ENCODE results near the gene ZC3HAV1. TPM values are rescaled to one million over a fixed set of nuclear protein-coding genes. Genes with fewer than 3 reads are reported as not detected.

ZC3HAV1 gene
- total and polyA plus RNA-seq, 9 of the 15 experiments (the other 6 are each of a cell fraction or from before 2014, with no cell fraction given) = 11.9 to 40.5 (median 23.9) TPM

DNA sequence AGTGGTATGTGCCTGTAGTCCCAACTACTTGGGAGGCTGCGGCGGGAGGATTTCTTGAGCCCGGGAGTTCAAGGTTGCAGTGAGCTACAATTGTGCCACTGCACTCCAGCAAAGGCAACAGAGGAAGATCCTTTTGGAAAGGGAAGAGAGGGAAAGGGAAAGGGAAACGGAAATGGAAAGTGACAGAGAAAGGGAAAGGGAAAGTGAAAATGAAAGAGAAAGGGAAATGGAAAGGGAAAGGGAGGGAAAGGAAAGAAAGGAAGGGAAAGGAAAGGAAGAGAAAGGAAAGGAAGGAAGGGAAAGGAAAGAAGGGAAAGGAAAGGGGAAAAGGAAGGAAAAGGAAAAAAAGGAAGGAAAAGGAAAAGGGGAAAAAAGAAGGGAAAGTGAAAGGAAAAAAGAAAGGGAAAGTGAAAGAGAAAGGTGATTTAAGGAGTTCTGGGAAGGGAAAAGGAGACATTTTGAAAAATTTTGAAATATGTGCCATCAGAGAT is 2.3 kb upstream of the ZC3HAV1 start (continued):
- TF ChIP-seq RBM15 (IDR thresholded peaks at IDR 0.05; ENCODE audit: insufficient read depth, low read length) (no peak), SIX5 (IDR thresholded peaks at IDR 0.05; ENCODE audit: borderline replicate concordance in 1 of 2, insufficient read depth in 1 of 2, low read depth in 1 of 2, low read length in 2 of 2) (no peak), TOE1 (IDR thresholded peaks at IDR 0.05; ENCODE audit: borderline replicate concordance) (peak; percentile 83), TOE1 (CRISPR knock-in tag; IDR thresholded peaks at IDR 0.05; ENCODE audit: borderline replicate concordance, low read depth) (0 out of 2 replicates have a peak, but pooled peaks have one; percentile 42), MCM2 (IDR thresholded peaks at IDR 0.05; ENCODE audit: low read depth) (no peak), SAFB2 (IDR thresholded peaks at IDR 0.05; ENCODE audit: borderline replicate concordance, low read depth, low read length, severe bottlenecking) (no peak), NELFE (IDR thresholded peaks at IDR 0.05; ENCODE audit: insufficient read depth, insufficient read length) (no peak), MEF2D (tag; conservative IDR thresholded peaks at IDR 0.05; ENCODE audit: low read depth) (peak; percentile 90), POU5F1 (IDR thresholded peaks at IDR 0.05; ENCODE audit: borderline replicate concordance, low read depth, low read length, partially characterized antibody) (no peak), HEY1 (CRISPR knock-in tag; IDR thresholded peaks at IDR 0.05; ENCODE audit: borderline replicate concordance) (peak; percentile 23; the same call in 1 of the 2 replicates), KLF10 (CRISPR knock-in tag; IDR thresholded peaks at IDR 0.05) (no peak), ZC3H8 (IDR thresholded peaks at IDR 0.05) (peak; percentile 95; the same call in 1 of the 2 replicates), POLR2AphosphoS2 (IDR thresholded peaks at IDR 0.05; ENCODE audit: low read length) (no peak), PHB (CRISPR knock-in tag; IDR thresholded peaks at IDR 0.05) (no peak), LEF1 (IDR thresholded peaks at IDR 0.05) (peak; percentile 75), NR3C1 (CRISPR knock-in tag; IDR thresholded peaks at IDR 0.05) (no peak), ZNF76 (CRISPR knock-in tag; IDR thresholded peaks at IDR 0.05; ENCODE audit: borderline replicate concordance) (0 out of 2 replicates have a peak, but pooled peaks have one; percentile 46), EHMT2 (IDR thresholded peaks at IDR 0.05) (peak; percentile 92), KLF6 (CRISPR knock-in tag; IDR thresholded peaks at IDR 0.05; ENCODE audit: borderline replicate concordance) (no peak), ZNF316 (IDR thresholded peaks at IDR 0.05) (peak; percentile 45; the same call in 1 of the 2 replicates), TAL1 (IDR thresholded peaks at IDR 0.05) (peak; percentile 49; the same call in 1 of the 2 replicates), U2AF2 (optimal IDR thresholded peaks at IDR 0.05; ENCODE audit: low read depth, low read length) (no peak), GABPA (tag; conservative IDR thresholded peaks at IDR 0.05; ENCODE audit: low read depth) (0 out of 2 replicates have a peak, but pooled peaks have one; percentile 19), SMARCE1 (IDR thresholded peaks at IDR 0.05) (peak; percentile 86; the same call in 1 of the 2 replicates)
- TF ChIP-seq, protein P1, sequence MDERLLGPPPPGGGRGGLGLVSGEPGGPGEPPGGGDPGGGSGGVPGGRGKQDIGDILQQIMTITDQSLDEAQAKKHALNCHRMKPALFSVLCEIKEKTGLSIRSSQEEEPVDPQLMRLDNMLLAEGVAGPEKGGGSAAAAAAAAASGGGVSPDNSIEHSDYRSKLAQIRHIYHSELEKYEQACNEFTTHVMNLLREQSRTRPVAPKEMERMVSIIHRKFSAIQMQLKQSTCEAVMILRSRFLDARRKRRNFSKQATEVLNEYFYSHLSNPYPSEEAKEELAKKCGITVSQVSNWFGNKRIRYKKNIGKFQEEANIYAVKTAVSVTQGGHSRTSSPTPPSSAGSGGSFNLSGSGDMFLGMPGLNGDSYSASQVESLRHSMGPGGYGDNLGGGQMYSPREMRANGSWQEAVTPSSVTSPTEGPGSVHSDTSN (CRISPR knock-in tag; IDR thresholded peaks at IDR 0.05; ENCODE audit: low read depth) = no peak
- TF ChIP-seq, protein P1 (tag; conservative IDR thresholded peaks at IDR 0.05; ENCODE audit: low read depth) = peak; percentile 41; the same call in 1 of the 2 replicates
- TF ChIP-seq, protein P2, sequence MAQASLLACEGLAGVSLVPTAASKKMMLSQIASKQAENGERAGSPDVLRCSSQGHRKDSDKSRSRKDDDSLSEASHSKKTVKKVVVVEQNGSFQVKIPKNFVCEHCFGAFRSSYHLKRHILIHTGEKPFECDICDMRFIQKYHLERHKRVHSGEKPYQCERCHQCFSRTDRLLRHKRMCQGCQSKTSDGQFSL (CRISPR knock-in tag; IDR thresholded peaks at IDR 0.05) = no peak
- TF ChIP-seq, protein P2 (tag; IDR thresholded peaks at IDR 0.05) = no peak

Measured in K562 (cell line).